Heart right ventricle (tissue), 16 donors: ENCODE data around the gene NEB. TPM values are rescaled to one million over a fixed set of nuclear protein-coding genes. Genes with fewer than 3 reads are reported as not detected.

Source experiments
- ATAC-seq, 8 donors: fragments of 200-7000 bp; cut with Tn5 transposase; one replicate each; pipeline ENCODE4 v1.9.1; 2020; ENCODE audit warnings: mild to moderate bottlenecking in 8 of 8, moderate library complexity in 8 of 8, moderate number of reproducible peaks in 1 of 8
- DNase-seq, 2 donors: peaks; one replicate each; pipeline ENCODE4 v3.0.0-alpha.2; 2020
- H3K27ac ChIP-seq, 10 donors: fragments of 200-600 bp; sonication (generic) in 2 of 10; one replicate each; pipeline versions ENCODE4 v1.5.0 to v1.8.0; 2020 to 2022; ENCODE audit warnings: mild to moderate bottlenecking in 3 of 10
- H3K27me3 ChIP-seq, 7 donors: fragments of 200-600 bp; one replicate each; pipeline ENCODE4 v1.8.0; 2021 to 2022; ENCODE audit warnings: mild to moderate bottlenecking in 2 of 7
- H3K36me3 ChIP-seq, 9 donors: fragments of 200-600 bp; sonication (generic) in 1 of 9; one replicate each; pipeline versions ENCODE4 v1.5.0 to v1.8.0; 2020 to 2022; ENCODE audit warnings: mild to moderate bottlenecking in 2 of 9
- H3K4me1 ChIP-seq, 9 donors: fragments of 200-600 bp; sonication (generic) in 1 of 9; one replicate each; pipeline versions ENCODE4 v1.5.0 to v1.8.0; 2020 to 2022; ENCODE audit warnings: mild to moderate bottlenecking in 4 of 9
- H3K4me3 ChIP-seq, 10 donors: fragments of 200-600 bp; sonication (generic) in 2 of 10; one replicate each; pipeline versions ENCODE4 v1.5.0 to v1.8.0; 2020 to 2022; ENCODE audit warnings: mild to moderate bottlenecking in 7 of 10, moderate library complexity in 2 of 10
- H3K9me3 ChIP-seq, 11 donors: fragments of 200-600 bp in 10 of 11; sonication (generic) in 2 of 11; one replicate each; pipeline versions ENCODE4 v1.5.0 to v1.8.0; 2013 to 2022; ENCODE audit warnings: mild to moderate bottlenecking in 2 of 11, control low read depth in 1 of 11, moderate library complexity in 1 of 11
- WGBS, 2 donors: extraction: QIAGEN DNeasy Blood & Tissue Kit; methylation state at CpG; one replicate each; pipeline ENCODE4 v1.1.7; 2013; ENCODE audit warnings: inconsistent platforms in 1 of 2; 5-methylcytosine and 5-hydroxymethylcytosine counted together
- intact Hi-C, 10 donors: fragments of 100-400 bp; cut with DNase I; formaldehyde crosslinking; loops; one replicate each; pipeline versions ENCODE4 v1.11.1 to v1.14.2; 2022
- polyA plus RNA-seq, 2 donors: library from polyadenylated mRNA; stranded (reverse); fragments of 200-250 nt; gene quantifications; one replicate each; pipeline ENCODE4 v1.2.3, GENCODE V29; 2013
- total RNA-seq, 10 donors: library from RNA; stranded (reverse); fragmentation: NEBNext Ultra II Directional in 3 of 10; extraction: Animal tissue kit (Norgen Biotek cat#: 25700) in 3 of 10; gene quantifications; one replicate each; pipeline versions ENCODE4 v1.2.1 to v1.2.4, GENCODE V29; 2021 to 2023
- TF ChIP-seq, protein P1 (sequence below), 9 donors: fragments of 200-600 bp; sonication (generic) in 2 of 9; IDR thresholded peaks; one replicate each; pipeline versions ENCODE4 v1.5.0 to v1.8.0; 2021 to 2022; ENCODE audit warnings: antibody characterized with exemption in 9 of 9, mild to moderate bottlenecking in 5 of 9, moderate library complexity in 1 of 9
- donor health status: Arrhythmogenic right ventricular cardiomyopathy.
- donor health status: ischemic (EF 13 %, LVEDD 7.1; RV severe dilation, severe dysfunction).
- donor health status: healthy with polysubstance abuse.
- donor health status: DM: no; HTN: yes; CAD: no.
- donor health status: DM: no; HTN: no; CAD: no.
- donor health status: ischemic (EF 25% LVEDD 6.9; RV normal size, moderate dysfunction).
- donor health status: ischemic (EF 25% LVEDD 5.7; RV mildly dilated, moderate dysfunction).
- donor health status: healthy.
- donor health status: DM: yes; HTN: yes; CAD: no.
- donor health status: Ischemic cardiomyopathy.
- donor health status: ischemic (EF 35%, LVEDD 5.7; RV mildly dilated, moderate dysfunction).
- donor health status: nonischemic (EF 11% LVEDD 7.7; RV severe dilation, severe dysfunction).
- donor health status: DM: yes; HTN: yes; CAD: no.
- donor health status: PGD.
- donor health status: ischemic (EF 29% LVEDD 5.4; RV normal size, mild dysfunction).
- donor health status: nonischemic (EF 23%, LVEDD 6.1; RV moderate dilation, normal function).

The NEB gene
- total and polyA plus RNA-seq, 12 donors: 0.32 to 19.4 (median 3.8) TPM

DNA sequence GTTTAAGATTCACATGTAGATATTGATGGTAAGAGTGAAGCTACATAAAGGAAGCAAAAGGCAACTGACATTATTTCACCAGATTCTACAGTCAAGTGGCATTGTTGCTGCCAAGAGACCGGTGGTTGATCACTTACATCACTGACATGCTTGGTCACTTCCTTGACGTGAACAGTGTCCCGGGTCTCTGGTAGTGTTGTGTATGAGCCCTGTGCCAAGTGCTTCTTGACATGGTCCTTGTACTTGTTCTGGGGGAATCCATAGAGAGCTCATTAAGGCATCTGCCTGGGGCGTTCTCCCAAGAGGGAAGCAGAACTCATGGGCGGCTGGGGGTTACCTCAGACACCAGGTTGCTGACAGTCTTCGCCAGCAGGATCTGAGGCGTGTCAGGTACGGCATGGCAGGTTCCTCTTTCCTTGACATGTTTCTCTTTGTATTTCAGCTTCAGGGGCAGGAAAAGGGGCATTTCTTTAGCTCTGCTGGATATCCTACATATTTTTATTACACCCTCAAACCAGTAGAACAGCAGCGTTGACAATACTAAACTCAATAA, 208.4 kb downstream of the NEB start:
- H3K4me1 ChIP-seq: no peaks in the 10 kb centered on the region
- 82 to 83% methylated on average over 9 of the region's 9 CpGs for WGBS, 2 donors

DNA sequence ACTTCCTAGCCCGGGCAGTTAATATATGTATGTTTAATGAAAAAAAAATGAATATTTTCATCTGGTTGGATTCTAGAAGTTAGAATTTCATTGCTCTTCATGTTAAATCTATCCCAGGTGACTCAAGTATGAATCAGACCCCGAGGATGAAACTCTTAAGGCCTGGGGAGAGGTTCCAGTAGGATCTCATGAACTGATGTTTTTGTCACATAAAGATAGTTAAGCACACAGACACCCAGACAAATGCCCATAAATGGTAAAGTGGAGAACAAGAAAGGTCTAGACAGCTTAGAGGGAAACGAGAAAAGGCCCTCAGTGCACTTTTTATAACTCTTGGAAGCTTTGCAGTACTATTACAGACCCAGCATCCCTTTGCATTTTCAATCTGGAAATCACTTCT, 210.4 kb downstream of the NEB start:
- 87 to 88% methylated on average over 3 of the region's 3 CpGs for WGBS, 2 donors
- ATAC-seq: no peak
- Histone ChIP-seq H3K4me3 (no peak overlapping the region), H3K27ac (no peak overlapping the region), H3K4me1 (no peaks in the 10 kb centered on the region), H3K36me3 (peaks cover 0 to 4% (median 0%) of the 10 kb centered on the region in 9 donors), H3K9me3 (no peaks in the 10 kb centered on the region), H3K27me3 (no peaks in the 10 kb centered on the region)
- no peak for DNase-seq
- TF ChIP-seq, protein P1, sequence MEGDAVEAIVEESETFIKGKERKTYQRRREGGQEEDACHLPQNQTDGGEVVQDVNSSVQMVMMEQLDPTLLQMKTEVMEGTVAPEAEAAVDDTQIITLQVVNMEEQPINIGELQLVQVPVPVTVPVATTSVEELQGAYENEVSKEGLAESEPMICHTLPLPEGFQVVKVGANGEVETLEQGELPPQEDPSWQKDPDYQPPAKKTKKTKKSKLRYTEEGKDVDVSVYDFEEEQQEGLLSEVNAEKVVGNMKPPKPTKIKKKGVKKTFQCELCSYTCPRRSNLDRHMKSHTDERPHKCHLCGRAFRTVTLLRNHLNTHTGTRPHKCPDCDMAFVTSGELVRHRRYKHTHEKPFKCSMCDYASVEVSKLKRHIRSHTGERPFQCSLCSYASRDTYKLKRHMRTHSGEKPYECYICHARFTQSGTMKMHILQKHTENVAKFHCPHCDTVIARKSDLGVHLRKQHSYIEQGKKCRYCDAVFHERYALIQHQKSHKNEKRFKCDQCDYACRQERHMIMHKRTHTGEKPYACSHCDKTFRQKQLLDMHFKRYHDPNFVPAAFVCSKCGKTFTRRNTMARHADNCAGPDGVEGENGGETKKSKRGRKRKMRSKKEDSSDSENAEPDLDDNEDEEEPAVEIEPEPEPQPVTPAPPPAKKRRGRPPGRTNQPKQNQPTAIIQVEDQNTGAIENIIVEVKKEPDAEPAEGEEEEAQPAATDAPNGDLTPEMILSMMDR (IDR thresholded peaks at IDR 0.05): no peak
- intact Hi-C loops: no loop called here

More for the DNA sequence above, 208.4 kb downstream of the NEB start:
- Histone ChIP-seq H3K27me3 (no peaks in the 10 kb centered on the region), H3K9me3 (no peaks in the 10 kb centered on the region), H3K4me3 (no peak overlapping the region), H3K27ac (no peak overlapping the region), H3K36me3 (peaks cover 0 to 6% (median 0%) of the 10 kb centered on the region in 9 donors)
- TF ChIP-seq, protein P1 (IDR thresholded peaks at IDR 0.05): no peak
- intact Hi-C loops: no loop called here
- ATAC-seq (no peak), DNase-seq (no peak)

DNA sequence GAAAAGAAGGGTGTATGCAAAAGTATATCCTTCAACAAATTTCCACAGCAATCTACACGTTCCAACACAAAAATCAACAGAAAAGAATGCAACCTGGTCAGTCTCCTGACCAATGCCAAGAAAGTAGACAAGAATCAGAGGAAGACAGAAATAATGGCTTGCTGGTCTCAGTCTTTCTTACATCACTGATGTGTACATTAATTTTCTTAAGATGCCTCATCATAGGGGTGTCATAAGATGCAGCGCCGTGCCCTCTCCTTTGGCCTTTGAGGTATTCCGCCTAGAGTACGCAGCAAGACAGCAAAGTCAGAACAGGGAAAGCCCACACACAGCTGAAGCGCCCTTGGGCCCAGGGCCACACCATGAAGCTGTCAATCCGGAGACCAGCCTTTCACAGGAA, 211.7 kb downstream of the NEB start:
- intact Hi-C loops: no loop called here
- Histone ChIP-seq H3K27me3 (no peaks in the 10 kb centered on the region), H3K4me3 (no peak overlapping the region), H3K4me1 (no peaks in the 10 kb centered on the region), H3K9me3 (no peaks in the 10 kb centered on the region), H3K27ac (no peak overlapping the region), H3K36me3 (no peaks in the 10 kb centered on the region)
- DNase-seq: no peak
- WGBS, 2 donors: 93 to 96% methylated on average over 7 of the region's 7 CpGs
- TF ChIP-seq, protein P1 (IDR thresholded peaks at IDR 0.05): no peak
- ATAC-seq: no peak

DNA sequence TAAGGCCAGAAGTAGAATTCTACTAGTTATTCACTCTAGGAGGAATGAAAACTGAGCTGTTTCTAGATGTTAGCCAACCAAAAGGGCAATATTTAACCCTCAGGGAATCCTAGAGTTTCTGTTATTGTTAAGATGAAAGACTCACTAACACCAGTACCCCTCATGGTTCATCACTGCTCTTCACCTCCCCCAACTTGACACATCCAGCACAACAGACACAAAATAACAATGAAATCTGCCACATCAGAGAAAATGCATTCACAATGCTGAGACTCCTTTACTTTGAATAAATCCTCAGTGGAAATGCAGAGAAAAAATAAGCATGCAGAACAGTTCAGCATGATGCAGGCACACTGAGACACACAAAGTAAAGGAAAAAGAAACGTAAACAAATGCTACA, 213.3 kb downstream of the NEB start:
- 74 to 83% methylated on average over 1 of the region's 1 CpG for WGBS, 2 donors
- no peaks in the 10 kb centered on the region for H3K9me3 ChIP-seq
- TF ChIP-seq, protein P1 (IDR thresholded peaks at IDR 0.05): no peak
- intact Hi-C loops: no loop called here
- H3K27ac ChIP-seq: no peak overlapping the region
- no peak overlapping the region for H3K4me3 ChIP-seq
- no peaks in the 10 kb centered on the region for H3K36me3 ChIP-seq
- DNase-seq (no peak), ATAC-seq (no peak)
- H3K4me1 ChIP-seq: no peaks in the 10 kb centered on the region
- H3K27me3 ChIP-seq: no peaks in the 10 kb centered on the region
